A549 (cell line): ENCODE data around the gene RPS6KC1.

Experiments
- EHMT2 ChIP-seq: fragments of 200-600 bp; sonication (generic); IDR thresholded peaks from 2 replicates; pipeline ENCODE4 v1.6.1; 2016; ENCODE audit warnings: antibody characterized with exemption, low read depth, mild to moderate bottlenecking, moderate library complexity
- EP300 ChIP-seq, 2 experiments: fragments of >200 bp; sonication (Bioruptor Twin); formaldehyde crosslinking; IDR thresholded peaks; 2 replicates in 1 of 2; 3 replicates in 1 of 2; pipeline ENCODE4 v1.6.1; 2016 to 2017
- HOXB13 ChIP-seq: fragments of 250-450 bp; sonication (Bioruptor Pico); IDR thresholded peaks from 2 replicates; pipeline ENCODE4 v1.5.0; 2020; ENCODE audit warnings: low read depth, mild to moderate bottlenecking, moderate library complexity
- KDM5A ChIP-seq: fragments of 200-600 bp; sonication (generic); IDR thresholded peaks from 2 replicates; pipeline ENCODE4 v1.6.1; 2016; ENCODE audit warnings: antibody characterized with exemption, mild to moderate bottlenecking
- POLR2A ChIP-seq: IDR thresholded peaks from 2 replicates; pipeline ENCODE4 v1.6.1; 2012; ENCODE audit warnings: mild to moderate bottlenecking, low read length
- TF ChIP-seq, protein P1 (sequence below): fragments of >200 bp; sonication (Bioruptor Twin); formaldehyde crosslinking; IDR thresholded peaks from 3 replicates; pipeline ENCODE4 v1.5.1; 2016

DNA sequence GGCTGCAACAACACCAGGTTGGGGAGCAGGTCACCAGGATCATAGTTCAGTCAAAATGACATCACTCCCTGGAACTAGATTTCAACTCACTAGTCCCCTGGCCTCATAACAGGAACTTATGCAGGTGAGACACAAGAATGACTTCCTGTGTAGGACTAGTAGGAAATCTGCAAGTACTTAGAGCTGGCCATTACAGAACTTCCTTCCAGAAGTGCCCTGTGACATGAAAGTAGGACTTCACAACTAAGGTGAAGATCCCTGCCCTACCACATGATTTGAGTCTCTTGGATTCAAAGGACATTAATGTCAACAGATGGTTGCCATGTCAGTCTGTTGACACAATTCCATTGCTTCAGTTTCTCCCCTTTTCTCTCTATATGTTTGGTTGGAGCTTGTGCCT, 223.1 kb downstream of the RPS6KC1 start:
- TF ChIP-seq POLR2A, result no peak
- TF ChIP-seq, protein P1, sequence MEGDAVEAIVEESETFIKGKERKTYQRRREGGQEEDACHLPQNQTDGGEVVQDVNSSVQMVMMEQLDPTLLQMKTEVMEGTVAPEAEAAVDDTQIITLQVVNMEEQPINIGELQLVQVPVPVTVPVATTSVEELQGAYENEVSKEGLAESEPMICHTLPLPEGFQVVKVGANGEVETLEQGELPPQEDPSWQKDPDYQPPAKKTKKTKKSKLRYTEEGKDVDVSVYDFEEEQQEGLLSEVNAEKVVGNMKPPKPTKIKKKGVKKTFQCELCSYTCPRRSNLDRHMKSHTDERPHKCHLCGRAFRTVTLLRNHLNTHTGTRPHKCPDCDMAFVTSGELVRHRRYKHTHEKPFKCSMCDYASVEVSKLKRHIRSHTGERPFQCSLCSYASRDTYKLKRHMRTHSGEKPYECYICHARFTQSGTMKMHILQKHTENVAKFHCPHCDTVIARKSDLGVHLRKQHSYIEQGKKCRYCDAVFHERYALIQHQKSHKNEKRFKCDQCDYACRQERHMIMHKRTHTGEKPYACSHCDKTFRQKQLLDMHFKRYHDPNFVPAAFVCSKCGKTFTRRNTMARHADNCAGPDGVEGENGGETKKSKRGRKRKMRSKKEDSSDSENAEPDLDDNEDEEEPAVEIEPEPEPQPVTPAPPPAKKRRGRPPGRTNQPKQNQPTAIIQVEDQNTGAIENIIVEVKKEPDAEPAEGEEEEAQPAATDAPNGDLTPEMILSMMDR, result no peak
- no peak for TF ChIP-seq KDM5A
- no peak for TF ChIP-seq EHMT2
- no peak for TF ChIP-seq HOXB13 (CRISPR knock-in tag)
- TF ChIP-seq EP300 (IDR thresholded peaks at IDR 0.05), result no peak
